Measurements from ENCODE around the gene WNT9A. TPM values are rescaled to one million over a fixed set of nuclear protein-coding genes. Genes with fewer than 3 reads are reported as not detected.
A peak's percentile ranks its signal among the peaks of the same experiment; 100 is the strongest.

The WNT9A gene
- total RNA-seq, 3 donors from 2014 or later, result 1.1 to 2.5 (median 1.3) TPM

DNA sequence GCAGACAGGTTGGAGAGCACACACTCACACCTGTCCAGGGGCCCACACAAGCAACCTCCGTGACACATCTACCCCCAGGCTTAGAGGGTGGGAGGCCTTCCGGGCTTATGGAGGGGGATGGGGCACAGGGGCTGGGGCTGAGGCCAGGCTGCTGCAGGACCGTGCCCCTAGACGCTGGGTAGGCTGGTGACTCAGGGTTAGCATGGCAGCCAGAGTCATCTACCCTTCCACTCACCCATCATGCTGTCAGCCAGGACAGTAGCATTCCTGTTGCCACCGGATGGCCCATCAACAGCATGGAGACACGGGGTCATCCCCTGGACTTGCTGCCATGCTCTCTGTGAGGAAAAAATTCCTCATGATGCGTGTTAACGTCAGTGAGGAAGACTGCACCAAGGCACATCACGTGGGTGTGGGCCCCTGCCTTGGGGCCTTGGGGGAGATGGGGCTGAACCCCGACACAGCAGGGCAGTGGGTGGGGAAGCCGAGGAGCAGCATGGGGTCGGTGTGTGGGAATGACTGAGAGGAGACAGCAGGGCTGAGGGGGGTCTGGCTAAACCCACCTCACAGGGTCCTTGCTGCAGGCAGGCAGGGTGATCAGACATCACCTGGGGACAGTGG is 52.8 kb downstream of the WNT9A start:
- peaks cover 3 to 10% of the 10 kb centered on the region in 2 donors for H3K4me1 ChIP-seq
- intact Hi-C loops (cut with DNase I; ENCODE audit: low total_unique reads), result no loop called here
- peak; percentile 13 to 40 for DNase-seq (ENCODE audit: low spot score in 2 of 2)
- no peak overlapping the region for H3K27ac ChIP-seq
- TF ChIP-seq POLR2AphosphoS5 (IDR thresholded peaks at IDR 0.05) (no peak), POLR2A (IDR thresholded peaks at IDR 0.05) (no peak)
- TF ChIP-seq, protein P1, sequence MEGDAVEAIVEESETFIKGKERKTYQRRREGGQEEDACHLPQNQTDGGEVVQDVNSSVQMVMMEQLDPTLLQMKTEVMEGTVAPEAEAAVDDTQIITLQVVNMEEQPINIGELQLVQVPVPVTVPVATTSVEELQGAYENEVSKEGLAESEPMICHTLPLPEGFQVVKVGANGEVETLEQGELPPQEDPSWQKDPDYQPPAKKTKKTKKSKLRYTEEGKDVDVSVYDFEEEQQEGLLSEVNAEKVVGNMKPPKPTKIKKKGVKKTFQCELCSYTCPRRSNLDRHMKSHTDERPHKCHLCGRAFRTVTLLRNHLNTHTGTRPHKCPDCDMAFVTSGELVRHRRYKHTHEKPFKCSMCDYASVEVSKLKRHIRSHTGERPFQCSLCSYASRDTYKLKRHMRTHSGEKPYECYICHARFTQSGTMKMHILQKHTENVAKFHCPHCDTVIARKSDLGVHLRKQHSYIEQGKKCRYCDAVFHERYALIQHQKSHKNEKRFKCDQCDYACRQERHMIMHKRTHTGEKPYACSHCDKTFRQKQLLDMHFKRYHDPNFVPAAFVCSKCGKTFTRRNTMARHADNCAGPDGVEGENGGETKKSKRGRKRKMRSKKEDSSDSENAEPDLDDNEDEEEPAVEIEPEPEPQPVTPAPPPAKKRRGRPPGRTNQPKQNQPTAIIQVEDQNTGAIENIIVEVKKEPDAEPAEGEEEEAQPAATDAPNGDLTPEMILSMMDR (IDR thresholded peaks at IDR 0.05), result no peak
- H3K9me3 ChIP-seq, result no peaks in the 10 kb centered on the region
- H3K4me3 ChIP-seq, result no peak overlapping the region
- H3K36me3 ChIP-seq, result no peaks in the 10 kb centered on the region
- H3K27me3 ChIP-seq, result no peaks in the 10 kb centered on the region

DNA sequence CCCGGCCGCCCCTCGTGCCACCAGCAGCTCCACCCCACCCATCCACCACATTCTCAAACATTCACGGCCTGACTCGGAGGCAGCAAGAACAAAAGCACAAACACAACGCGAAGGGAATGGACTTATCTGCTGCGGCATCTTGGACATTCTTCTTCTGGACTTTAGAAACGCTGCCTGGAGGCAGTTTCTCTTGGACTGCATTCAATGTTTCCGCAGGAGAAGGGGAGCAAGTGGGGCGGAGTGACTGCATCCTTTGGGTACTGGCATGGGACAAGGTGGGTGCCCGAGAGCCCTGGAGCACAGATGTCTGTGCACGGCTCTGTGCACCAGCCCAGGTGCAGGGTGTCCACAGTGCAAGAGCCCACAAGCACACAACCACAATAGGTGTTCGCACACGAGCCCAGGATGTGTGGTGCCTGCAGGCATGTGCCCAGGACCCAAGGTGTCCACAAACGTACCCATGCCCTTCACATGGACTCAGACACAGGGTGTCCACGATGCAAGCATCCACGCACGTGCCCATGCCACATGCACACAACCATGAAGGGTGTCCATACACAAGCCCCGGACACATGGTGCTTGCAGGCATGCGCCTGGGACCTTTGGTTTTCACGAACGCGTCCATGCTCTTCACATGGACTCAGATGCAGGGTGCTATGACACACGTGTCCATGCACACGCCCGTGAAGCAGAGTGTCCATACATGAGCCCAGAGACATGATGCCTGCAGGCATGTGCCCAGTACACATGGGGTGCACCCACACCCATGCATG is 53.6 kb downstream of the WNT9A start:
- Histone ChIP-seq H3K4me1 (peaks cover 3 to 10% of the 10 kb centered on the region in 2 donors), H3K36me3 (no peaks in the 10 kb centered on the region), H3K27me3 (no peaks in the 10 kb centered on the region), H3K27ac (no peak overlapping the region), H3K9me3 (no peaks in the 10 kb centered on the region), H3K4me3 (no peak overlapping the region)
- DNase-seq (ENCODE audit: low spot score in 2 of 2), result peak; percentile 17 to 57
- intact Hi-C loops (cut with DNase I; ENCODE audit: low total_unique reads), result no loop called here
- no peak for TF ChIP-seq POLR2A (IDR thresholded peaks at IDR 0.05)
- no peak for TF ChIP-seq POLR2AphosphoS5 (IDR thresholded peaks at IDR 0.05)
- TF ChIP-seq, protein P1 (IDR thresholded peaks at IDR 0.05), result no peak

DNA sequence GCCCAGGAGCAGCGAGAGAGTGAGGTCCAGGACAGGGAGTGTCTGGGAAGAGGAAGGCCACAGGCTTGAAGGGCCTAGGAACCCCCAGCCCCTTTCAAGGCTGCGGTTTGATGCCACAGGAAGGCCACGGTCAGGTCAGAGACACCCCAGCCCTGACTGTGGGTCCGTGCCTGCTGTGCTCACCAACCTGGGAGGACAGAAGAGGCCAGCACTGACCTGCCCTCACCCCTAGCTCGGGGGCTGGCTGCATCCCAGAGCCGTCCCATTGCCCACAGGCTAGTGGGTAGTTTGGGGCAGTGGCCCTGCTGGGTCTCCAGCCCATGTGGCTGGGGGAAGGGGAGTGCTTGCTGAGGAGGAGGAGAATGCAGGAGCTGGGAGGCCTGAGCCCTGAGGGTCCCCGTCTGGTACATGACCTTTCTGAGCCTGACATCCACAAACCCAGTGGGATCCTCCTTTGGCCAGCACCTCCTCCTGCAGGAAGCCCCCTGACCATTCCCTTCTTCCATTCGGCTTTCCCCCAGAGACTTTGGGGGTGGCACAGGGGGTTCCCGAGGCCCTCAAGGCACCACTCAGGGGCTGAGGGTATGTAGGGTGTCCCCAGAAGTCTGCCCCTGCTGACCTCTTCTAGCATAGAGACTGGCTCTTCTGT is 54.3 kb downstream of the WNT9A start:
- no peak overlapping the region for H3K27ac ChIP-seq
- peak; percentile 15 to 47 for DNase-seq (ENCODE audit: low spot score in 2 of 2)
- H3K4me1 ChIP-seq, result peaks cover 3 to 10% of the 10 kb centered on the region in 2 donors
- TF ChIP-seq, protein P1 (IDR thresholded peaks at IDR 0.05), result no peak
- TF ChIP-seq POLR2AphosphoS5 (IDR thresholded peaks at IDR 0.05) (no peak), POLR2A (IDR thresholded peaks at IDR 0.05) (no peak)
- no peaks in the 10 kb centered on the region for H3K36me3 ChIP-seq
- no peaks in the 10 kb centered on the region for H3K27me3 ChIP-seq
- no peak overlapping the region for H3K4me3 ChIP-seq
- intact Hi-C loops (cut with DNase I; ENCODE audit: low total_unique reads), result no loop called here
- no peaks in the 10 kb centered on the region for H3K9me3 ChIP-seq

DNA sequence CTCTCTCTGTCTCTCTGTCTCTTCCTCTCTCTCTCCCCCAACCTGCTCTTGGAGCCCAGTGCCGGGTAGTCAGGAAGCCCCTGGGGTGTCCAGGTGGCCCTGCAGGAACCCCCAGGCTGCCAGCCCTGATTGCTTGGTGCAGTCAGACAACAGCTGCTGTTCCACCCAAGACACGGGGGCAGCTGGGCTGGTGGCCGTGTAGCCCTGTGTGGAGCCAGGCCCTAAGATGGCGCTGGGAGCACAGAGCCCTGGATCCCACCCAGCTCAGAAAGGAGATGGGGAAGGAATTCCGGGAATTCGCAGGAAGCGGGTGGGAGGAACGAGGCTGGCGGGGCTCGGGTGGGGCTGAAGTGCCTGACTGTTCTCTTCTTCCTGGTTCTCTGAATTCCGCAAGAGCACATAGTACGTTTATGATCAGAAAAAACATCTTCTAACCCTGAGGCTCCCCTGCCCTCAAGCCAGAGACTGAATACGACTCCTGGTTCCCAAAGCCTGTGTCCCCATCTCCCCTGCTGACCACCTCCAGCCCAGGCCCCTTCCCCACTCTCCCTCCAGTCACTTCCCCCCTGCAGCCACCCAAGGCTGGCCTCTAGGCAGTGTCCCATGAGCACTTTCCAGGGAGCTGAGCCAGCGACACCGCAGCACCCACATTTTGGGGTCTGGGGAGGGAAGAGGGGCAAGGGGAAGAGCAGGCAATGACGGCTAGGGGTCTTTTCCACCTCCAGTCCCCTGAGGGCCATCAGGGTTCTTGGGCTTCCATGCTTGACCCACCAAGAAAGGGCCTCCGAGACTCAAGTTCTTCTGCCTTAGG is 55.0 kb downstream of the WNT9A start:
- Histone ChIP-seq H3K36me3 (no peaks in the 10 kb centered on the region), H3K27ac (no peak overlapping the region), H3K9me3 (no peaks in the 10 kb centered on the region), H3K4me1 (peaks cover 3 to 10% of the 10 kb centered on the region in 2 donors), H3K4me3 (no peak overlapping the region), H3K27me3 (no peaks in the 10 kb centered on the region)
- DNase-seq (ENCODE audit: low spot score in 2 of 2), result peak; percentile 15 to 47
- TF ChIP-seq, protein P1 (IDR thresholded peaks at IDR 0.05), result no peak
- no peak for TF ChIP-seq POLR2AphosphoS5 (IDR thresholded peaks at IDR 0.05)
- no peak for TF ChIP-seq POLR2A (IDR thresholded peaks at IDR 0.05)
- intact Hi-C loops (cut with DNase I; ENCODE audit: low total_unique reads), result no loop called here
